Glutamatergic neuron (in vitro differentiated cells): Measurements from ENCODE around the gene GNS. TPM values are rescaled to one million over a fixed set of nuclear protein-coding genes. Genes with fewer than 3 reads are reported as not detected.

Source experiments
- DNase-seq: peaks from one replicate; pipeline ENCODE4 v3.0.0; 2022
- H3K27ac Mint-ChIP-seq: one replicate; pipeline ENCODE4 v1.8.0; 2020; ENCODE audit warnings: mild to moderate bottlenecking, mixed read lengths, inconsistent platforms; ENCODE audit not compliant: unreplicated experiment
- H3K27me3 Mint-ChIP-seq: one replicate; pipeline ENCODE4 v1.8.0; 2020; ENCODE audit warnings: mild to moderate bottlenecking, moderate library complexity, mixed read lengths, inconsistent platforms; ENCODE audit not compliant: unreplicated experiment
- H3K36me3 Mint-ChIP-seq: one replicate; pipeline ENCODE4 v1.8.0; 2020; ENCODE audit warnings: mild to moderate bottlenecking, mixed read lengths, inconsistent platforms; ENCODE audit not compliant: unreplicated experiment
- H3K4me1 Mint-ChIP-seq: one replicate; pipeline ENCODE4 v1.8.0; 2020; ENCODE audit warnings: mild to moderate bottlenecking, low read depth, mixed read lengths, inconsistent platforms; ENCODE audit not compliant: unreplicated experiment
- H3K4me3 Mint-ChIP-seq: one replicate; pipeline ENCODE4 v1.8.0; 2020; ENCODE audit warnings: mild to moderate bottlenecking, mixed read lengths, inconsistent platforms; ENCODE audit not compliant: unreplicated experiment
- H3K9me3 Mint-ChIP-seq: one replicate; pipeline ENCODE4 v1.8.0; 2020; ENCODE audit warnings: mild to moderate bottlenecking, moderate library complexity, mixed read lengths, inconsistent platforms; ENCODE audit not compliant: unreplicated experiment
- total RNA-seq: library from RNA; stranded (reverse); fragmentation: NEBNext Ultra II Directional; extraction: Animal tissue kit (Norgen Biotek cat#: 25700); gene quantifications from one replicate; pipeline ENCODE4 v1.2.1, GENCODE V29; 2021; ENCODE audit not compliant: unreplicated experiment
- TF ChIP-seq, protein P1 (sequence below): fragments of 200-600 bp; sonication (generic); IDR thresholded peaks from one replicate; pipeline ENCODE4 v1.5.0; 2021; ENCODE audit not compliant: partially characterized antibody, unreplicated experiment

GNS gene
- total RNA-seq, 1 donor from 2014 or later, result 145 TPM

DNA sequence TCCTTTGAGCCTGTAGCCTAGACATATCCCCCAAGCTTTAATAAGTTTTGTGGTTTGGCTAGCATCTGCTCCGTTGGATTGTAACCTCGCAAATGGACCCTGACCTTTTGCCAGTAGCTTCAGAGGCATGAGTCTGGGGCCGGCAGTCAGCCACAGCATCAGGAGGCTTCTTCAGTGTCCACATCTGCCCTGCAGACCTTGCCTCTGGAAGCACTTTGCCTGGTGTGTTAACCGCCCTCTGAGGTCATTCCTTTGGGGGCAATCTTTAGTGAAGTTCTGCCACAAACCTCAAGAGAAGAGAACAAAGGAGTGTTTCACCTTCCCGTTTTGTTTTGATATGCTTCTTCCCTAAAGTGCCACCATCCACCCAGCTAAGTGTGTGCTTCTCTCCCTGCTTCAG is 71.4 kb downstream of the GNS start:
- H3K4me1 Mint-ChIP-seq, result peaks cover 36% of the 10 kb centered on the region
- no peaks in the 10 kb centered on the region for H3K36me3 Mint-ChIP-seq
- H3K27ac Mint-ChIP-seq, result no peak overlapping the region
- DNase-seq, result no peak
- TF ChIP-seq, protein P1, sequence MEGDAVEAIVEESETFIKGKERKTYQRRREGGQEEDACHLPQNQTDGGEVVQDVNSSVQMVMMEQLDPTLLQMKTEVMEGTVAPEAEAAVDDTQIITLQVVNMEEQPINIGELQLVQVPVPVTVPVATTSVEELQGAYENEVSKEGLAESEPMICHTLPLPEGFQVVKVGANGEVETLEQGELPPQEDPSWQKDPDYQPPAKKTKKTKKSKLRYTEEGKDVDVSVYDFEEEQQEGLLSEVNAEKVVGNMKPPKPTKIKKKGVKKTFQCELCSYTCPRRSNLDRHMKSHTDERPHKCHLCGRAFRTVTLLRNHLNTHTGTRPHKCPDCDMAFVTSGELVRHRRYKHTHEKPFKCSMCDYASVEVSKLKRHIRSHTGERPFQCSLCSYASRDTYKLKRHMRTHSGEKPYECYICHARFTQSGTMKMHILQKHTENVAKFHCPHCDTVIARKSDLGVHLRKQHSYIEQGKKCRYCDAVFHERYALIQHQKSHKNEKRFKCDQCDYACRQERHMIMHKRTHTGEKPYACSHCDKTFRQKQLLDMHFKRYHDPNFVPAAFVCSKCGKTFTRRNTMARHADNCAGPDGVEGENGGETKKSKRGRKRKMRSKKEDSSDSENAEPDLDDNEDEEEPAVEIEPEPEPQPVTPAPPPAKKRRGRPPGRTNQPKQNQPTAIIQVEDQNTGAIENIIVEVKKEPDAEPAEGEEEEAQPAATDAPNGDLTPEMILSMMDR, result no peak
- H3K27me3 Mint-ChIP-seq, result peaks cover 2% of the 10 kb centered on the region
- H3K9me3 Mint-ChIP-seq, result peaks cover 1% of the 10 kb centered on the region
- no peak overlapping the region for H3K4me3 Mint-ChIP-seq

- H3K27me3 Mint-ChIP-seq, result peaks cover 2% of the 10 kb centered on the region
- peaks cover 4% of the 10 kb centered on the region for H3K9me3 Mint-ChIP-seq
- TF ChIP-seq, protein P1, result no peak
- H3K4me3 Mint-ChIP-seq, result no peak overlapping the region
- DNase-seq, result no peak
- H3K36me3 Mint-ChIP-seq, result no peaks in the 10 kb centered on the region
- peaks cover 27% of the 10 kb centered on the region for H3K4me1 Mint-ChIP-seq
- H3K27ac Mint-ChIP-seq, result no peak overlapping the region
Observed at GRCh38 chr12:64685605-64686004, 73.6 kb downstream of the GNS start.

GRCh38 chr12:64685050-64685449 is 74.2 kb downstream of the GNS start:
- Mint-ChIP-seq H3K36me3 (no peaks in the 10 kb centered on the region), H3K9me3 (peaks cover 4% of the 10 kb centered on the region), H3K4me3 (no peak overlapping the region), H3K4me1 (peaks cover 27% of the 10 kb centered on the region), H3K27ac (no peak overlapping the region), H3K27me3 (peaks cover 3% of the 10 kb centered on the region)
- TF ChIP-seq, protein P1, result no peak
- no peak for DNase-seq

DNA sequence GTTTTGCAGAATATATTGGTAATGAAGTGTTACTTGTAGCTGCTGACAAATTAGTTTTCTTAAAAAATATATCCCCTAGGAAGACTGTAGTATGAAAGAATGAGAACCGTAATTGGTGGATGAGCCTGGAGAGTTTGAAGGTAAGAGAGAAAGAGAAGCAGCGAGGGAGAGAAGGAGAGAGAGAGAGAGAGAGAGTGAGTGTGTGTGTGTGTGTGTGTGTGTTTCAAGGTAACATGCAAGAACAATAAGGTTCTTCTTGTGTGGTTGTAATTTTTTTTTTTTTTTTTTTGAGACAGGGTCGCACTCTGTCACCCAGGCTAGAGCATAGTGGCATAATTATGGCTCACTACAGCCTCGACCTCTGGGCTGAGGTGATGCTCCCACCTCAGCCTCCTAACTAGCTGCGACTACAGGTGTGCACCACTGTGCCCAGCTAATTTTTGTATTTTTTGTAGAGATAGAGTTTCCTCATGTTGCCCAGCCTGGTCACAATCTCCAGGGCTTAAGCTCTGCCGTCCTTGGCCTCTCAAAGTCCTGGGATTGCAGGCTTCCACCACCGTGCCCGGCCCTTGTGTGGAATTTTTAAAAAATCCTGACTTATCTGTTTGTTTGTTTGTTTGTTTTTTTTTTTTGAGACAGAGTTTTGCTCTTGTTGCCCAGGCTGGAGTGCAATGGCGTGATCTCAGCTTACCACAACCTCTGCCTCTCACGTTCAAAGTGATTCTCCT is 75.2 kb downstream of the GNS start:
- Mint-ChIP-seq H3K36me3 (no peaks in the 10 kb centered on the region), H3K27me3 (peaks cover 5% of the 10 kb centered on the region), H3K27ac (no peak overlapping the region), H3K4me1 (peaks cover 32% of the 10 kb centered on the region), H3K4me3 (no peak overlapping the region), H3K9me3 (peaks cover 7% of the 10 kb centered on the region)
- DNase-seq, result no peak
- TF ChIP-seq, protein P1, result no peak

- peaks cover 5% of the 10 kb centered on the region for H3K9me3 Mint-ChIP-seq
- no peaks in the 10 kb centered on the region for H3K36me3 Mint-ChIP-seq
- H3K27me3 Mint-ChIP-seq, result peaks cover 5% of the 10 kb centered on the region
- H3K27ac Mint-ChIP-seq, result no peak overlapping the region
- DNase-seq, result no peak
- TF ChIP-seq, protein P1, result no peak
- H3K4me1 Mint-ChIP-seq, result peaks cover 19% of the 10 kb centered on the region
- H3K4me3 Mint-ChIP-seq, result no peak overlapping the region
Observed at GRCh38 chr12:64682572-64683277, 76.5 kb downstream of the GNS start.
